LNCAP (cell line): Measurements from ENCODE around the gene TEAD3.

Experiments
- TF ChIP-seq, protein P1 (sequence below): fragments of 450-650 bp; IDR thresholded peaks from 2 replicates; pipeline ENCODE4 v1.5.1; 2017; ENCODE audit warnings: mild to moderate bottlenecking

Gene TEAD3

DNA sequence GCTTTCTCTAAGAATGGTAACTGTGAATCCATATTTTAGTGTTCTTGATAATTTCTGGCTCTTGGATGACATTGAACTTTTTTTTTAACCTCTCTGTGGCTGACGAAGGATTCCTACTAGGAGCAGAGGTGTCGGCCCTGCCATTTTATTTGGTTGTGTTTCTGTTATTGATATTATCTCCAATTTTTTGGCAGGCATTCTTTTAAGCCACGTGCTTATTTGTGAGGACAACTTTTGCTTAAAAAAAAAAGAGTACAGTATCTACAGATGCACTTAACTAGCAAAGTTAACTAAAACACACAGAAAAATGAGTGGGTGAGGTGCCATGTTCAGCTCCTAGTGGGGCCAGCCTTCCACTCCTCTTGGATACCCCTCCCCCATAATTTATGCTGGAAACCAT, 43.6 kb downstream of the TEAD3 start:
- TF ChIP-seq, protein P1, sequence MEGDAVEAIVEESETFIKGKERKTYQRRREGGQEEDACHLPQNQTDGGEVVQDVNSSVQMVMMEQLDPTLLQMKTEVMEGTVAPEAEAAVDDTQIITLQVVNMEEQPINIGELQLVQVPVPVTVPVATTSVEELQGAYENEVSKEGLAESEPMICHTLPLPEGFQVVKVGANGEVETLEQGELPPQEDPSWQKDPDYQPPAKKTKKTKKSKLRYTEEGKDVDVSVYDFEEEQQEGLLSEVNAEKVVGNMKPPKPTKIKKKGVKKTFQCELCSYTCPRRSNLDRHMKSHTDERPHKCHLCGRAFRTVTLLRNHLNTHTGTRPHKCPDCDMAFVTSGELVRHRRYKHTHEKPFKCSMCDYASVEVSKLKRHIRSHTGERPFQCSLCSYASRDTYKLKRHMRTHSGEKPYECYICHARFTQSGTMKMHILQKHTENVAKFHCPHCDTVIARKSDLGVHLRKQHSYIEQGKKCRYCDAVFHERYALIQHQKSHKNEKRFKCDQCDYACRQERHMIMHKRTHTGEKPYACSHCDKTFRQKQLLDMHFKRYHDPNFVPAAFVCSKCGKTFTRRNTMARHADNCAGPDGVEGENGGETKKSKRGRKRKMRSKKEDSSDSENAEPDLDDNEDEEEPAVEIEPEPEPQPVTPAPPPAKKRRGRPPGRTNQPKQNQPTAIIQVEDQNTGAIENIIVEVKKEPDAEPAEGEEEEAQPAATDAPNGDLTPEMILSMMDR, result no peak

DNA sequence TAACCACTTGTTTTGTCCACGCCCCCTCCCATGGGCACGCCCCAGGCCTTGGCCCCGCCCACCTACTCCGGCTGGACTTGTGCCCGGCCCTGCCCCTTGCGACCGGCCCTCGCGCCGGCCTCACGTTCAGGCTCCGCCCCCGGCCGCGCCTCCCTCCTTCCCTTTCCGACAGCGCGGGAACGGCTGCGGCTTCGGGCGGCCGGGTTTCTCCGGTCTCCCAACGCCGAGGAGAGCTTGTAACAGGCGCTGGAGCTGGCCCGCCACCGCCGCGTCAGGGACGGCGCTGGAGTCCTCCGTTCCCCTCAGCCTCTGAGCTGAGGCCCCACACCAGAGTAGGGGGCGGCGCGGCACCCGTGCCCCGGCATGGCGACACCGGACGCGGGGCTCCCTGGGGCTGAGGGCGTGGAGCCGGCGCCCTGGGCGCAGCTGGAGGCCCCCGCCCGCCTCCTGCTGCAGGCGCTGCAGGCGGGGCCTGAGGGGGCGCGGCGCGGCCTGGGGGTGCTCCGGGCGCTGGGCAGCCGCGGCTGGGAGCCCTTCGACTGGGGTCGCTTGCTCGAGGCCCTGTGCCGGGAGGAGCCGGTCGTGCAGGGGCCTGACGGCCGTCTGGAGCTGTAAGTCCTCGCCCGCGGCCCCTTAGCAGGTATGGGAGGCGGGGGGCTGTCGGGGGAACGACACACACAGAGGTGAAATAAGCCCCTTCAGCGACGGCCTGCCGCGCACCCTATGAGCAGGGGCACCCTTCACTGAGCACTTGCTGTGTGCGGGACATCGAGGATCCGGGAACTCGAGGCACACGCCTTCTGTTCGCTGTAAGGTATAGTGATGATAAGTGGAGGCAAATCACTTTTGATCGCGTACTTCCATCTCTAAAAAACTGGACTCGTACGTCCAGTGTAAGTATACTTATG, 44.4 kb downstream of the TEAD3 start, which contains the start of gene FANCE:
TSS of gene FANCE (plus strand) at position 156 of the 908 bp plus-strand sequence. CDS start at position 364, 208 bp downstream.
- TF ChIP-seq, protein P1, result no peak

DNA sequence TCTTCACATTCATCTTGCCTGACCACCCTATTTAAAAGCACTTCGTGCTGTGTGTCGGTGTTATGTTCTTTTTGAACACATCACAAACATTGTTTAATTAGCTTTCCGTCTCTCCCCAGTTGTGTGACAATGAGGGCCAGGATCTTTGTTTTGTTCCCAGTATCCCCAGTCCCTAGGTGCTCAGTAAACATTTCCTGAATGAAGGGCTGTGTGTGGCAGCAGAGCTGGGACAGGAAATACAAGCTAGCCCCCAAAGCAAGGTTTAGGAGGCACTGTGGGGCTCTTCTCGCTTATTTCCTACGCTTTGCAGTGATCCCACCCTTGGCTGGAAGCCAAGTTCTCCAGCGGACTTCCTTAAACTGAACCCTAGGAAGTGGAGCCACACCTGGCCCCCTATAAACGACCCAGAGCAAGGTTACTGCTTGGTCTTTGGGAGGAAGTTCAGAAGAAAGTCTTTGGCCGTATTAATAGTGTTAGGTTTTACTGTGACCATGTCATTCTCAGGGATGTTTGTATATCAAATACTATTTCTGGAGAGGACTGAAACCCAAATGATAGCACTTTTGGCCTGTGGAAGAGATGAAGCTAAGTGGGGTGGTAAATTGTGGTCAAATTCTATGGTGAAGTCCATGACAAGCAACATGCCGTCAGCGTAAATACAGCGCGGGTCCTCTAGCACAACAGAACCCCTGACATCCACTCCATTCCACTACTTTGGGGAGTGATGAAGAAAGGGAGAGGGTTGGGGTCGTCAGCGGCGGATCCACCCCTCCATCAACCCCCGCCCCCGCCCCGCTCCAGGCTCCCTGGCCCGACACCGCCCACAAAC, 45.3 kb downstream of the TEAD3 start:
- TF ChIP-seq, protein P1, result no peak

DNA sequence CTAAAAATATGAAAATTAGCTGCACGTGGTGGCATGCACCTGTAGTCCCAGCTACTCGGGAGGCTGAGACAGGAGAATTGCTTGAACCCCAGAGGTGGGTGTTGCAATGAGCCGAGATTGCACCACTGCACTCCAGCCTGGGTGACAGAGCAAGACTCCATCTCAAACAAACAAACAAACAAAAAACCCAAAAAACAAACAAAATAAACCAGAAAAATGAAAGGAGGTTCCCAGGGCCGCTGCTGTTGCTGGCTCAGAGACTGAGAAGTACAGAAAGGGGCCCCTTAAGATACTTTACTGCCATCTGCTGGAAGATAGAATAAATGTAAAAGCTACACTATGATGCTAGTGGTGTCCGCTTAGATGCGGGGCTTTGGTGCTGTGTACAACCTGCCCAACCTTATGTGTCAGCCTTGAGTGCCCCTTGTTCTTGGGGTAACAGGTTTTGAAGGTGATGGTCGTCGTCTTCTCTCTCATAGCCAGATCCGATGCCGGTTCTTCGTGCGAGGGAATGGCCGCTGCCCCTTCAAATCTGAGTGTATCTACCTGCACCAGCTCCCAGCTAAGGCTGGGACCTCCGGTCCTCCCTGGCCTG, 47.5 kb downstream of the TEAD3 start:
- TF ChIP-seq, protein P1, result peak; percentile 58

DNA sequence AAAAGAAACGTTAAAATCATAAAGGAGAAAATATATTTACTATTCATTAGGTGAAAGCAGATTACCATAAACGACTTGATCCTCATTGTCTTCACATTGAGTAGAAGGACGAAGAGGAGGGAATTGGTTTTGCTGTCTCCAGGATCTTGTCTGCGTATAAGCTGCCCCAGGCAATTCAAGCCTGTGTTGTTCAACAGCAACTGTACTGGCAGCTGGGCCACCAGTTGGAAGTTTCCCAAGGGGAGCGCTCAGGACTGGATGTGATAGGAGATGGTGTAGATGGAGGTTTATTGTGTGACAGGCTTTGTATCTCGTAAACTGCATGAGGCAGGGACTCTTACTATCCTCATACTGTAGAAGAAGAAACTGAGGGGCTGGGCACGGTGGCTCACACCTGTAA, 48.7 kb downstream of the TEAD3 start:
- TF ChIP-seq, protein P1, result no peak

DNA sequence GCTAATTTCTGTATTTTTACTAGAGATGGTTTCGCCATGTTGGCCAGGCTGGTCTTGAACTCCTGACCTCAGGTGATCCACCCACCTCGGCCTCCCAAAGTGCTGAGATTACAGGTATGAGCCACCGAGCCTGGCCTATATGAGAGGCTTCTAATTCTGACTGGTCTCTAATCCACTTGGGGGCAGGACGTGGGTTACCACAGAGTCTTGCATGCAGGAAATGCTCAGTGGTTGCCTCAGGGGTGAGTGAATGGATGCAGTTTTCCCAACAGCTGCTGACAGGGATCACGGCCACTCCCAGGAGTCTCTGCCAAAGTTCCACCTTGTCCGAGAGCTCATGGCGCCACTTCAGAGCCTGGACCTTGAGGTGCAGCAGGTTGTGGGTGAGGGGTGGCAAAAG, 51.2 kb downstream of the TEAD3 start:
- TF ChIP-seq, protein P1, result no peak

DNA sequence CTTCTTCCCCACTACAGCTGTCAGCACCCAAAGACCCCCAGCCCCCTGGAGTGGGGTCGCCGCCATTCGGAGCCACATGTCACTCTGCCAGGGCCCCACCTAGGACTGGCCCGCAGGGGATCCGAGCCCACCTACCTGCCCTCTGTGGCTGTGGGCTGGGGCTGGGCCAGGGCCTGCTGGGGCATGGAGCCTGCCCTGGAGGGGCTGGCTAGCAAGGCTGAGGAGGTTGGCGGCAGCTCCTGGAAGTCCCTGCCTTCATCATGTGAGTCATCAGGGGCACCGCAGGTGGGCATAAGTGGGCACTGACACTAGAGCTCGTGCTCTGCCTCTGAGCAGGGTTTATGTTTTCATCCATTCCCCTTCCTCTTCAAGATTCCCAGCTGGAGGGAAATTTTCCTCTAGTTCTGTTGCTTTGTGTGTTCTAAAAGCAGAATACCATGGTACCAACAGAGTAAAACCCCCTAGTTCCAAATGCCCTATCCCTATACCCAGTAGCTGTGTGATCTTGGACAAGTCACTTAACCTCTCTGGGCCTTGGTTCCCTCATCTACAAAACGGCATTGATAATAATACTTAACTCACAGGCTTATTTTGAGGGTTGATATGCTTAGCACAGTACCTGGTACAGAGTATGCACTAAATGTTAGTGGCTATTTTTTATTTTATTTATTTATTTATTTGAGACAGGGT, 53.4 kb downstream of the TEAD3 start:
- TF ChIP-seq, protein P1, result no peak
